GM12878 (cell line): ENCODE data around the gene CAMKMT. TPM values are rescaled to one million over a fixed set of nuclear protein-coding genes. Genes with fewer than 3 reads are reported as not detected.

Source experiments
- ATAC-seq: fragments of 200-7000 bp; cut with Tn5 transposase; 3 replicates; pipeline ENCODE4 v1.9.1; 2020; ENCODE audit warnings: mild to moderate bottlenecking, moderate library complexity
- BruUV-seq: library from RNA; stranded (reverse); fragments of 400-500 nt; replicated peaks from 2 replicates; lab custom pipeline; 2021; lab: Mats Ljungman, UMichigan
- CTCF ChIA-PET: fragments of 300-600 bp; sonication (Branson Sonifier 250); formaldehyde crosslinking; extraction: SDS; loops from one replicate; lab custom pipeline; 2021; ENCODE audit warnings: inconsistent platforms; lab: Yijun Ruan, JAX
- POLR2A ChIA-PET: fragments of 350-600 bp; formaldehyde crosslinking; extraction: SDS; loops from one replicate; lab custom pipeline; 2021; ENCODE audit warnings: inconsistent platforms; lab: Charles Lee
- RAD21 ChIA-PET: fragments of 300-600 bp; sonication (Branson Sonifier 250); formaldehyde crosslinking; loops from one replicate; lab custom pipeline; 2023; ENCODE audit warnings: antibody characterized with exemption; ENCODE audit not compliant: unreplicated experiment; lab: Charles Lee
- SMC1A ChIA-PET: fragments of 300-600 bp; sonication (Branson Sonifier 250); formaldehyde crosslinking; loops from one replicate; lab custom pipeline; 2023; ENCODE audit not compliant: unreplicated experiment, uncharacterized antibody; lab: Charles Lee
- DNase-seq: peaks from one replicate; pipeline ENCODE4 v3.0.0-alpha.2; 2011; ENCODE audit warnings: low read depth, low spot score
- FAIRE-seq: peaks from 3 replicates; lab custom pipeline; 2011; peaks lifted over from hg19 to GRCh38; lab: Jason Lieb, UNC
- H2AFZ ChIP-seq: 2 replicates; pipeline ENCODE4 v1.6.0; 2011; ENCODE audit warnings: low read depth, low read length, control low read depth; ENCODE audit not compliant: control insufficient read depth
- H3K27ac ChIP-seq: 2 replicates; pipeline ENCODE4 v1.5.1; 2011; ENCODE audit warnings: control low read depth; ENCODE audit not compliant: control insufficient read depth, insufficient read depth
- H3K27me3 ChIP-seq, 2 experiments: replicated peaks in 1 of 2; 2 replicates each; pipeline versions ENCODE4 v1.6.0 to v1.6.1; 2011; ENCODE audit warnings: low read length in 1 of 2; ENCODE audit not compliant: control insufficient read depth in 2 of 2, insufficient read depth in 2 of 2
- H3K36me3 ChIP-seq, 2 experiments: 2 replicates each; pipeline ENCODE4 v1.5.1; 2011; ENCODE audit warnings: low read length in 1 of 2; ENCODE audit not compliant: control insufficient read depth in 2 of 2, insufficient read depth in 2 of 2
- H3K4me1 ChIP-seq: 2 replicates; pipeline ENCODE4 v1.6.1; 2011; ENCODE audit warnings: mild to moderate bottlenecking, low read length, moderate library complexity, mixed read lengths; ENCODE audit not compliant: control insufficient read depth, insufficient read depth
- H3K4me2 ChIP-seq: 2 replicates; pipeline ENCODE4 v1.6.0; 2011; ENCODE audit warnings: control low read depth; ENCODE audit not compliant: control insufficient read depth, insufficient read depth
- H3K4me3 ChIP-seq: fragments of 200-600 bp; sonication (generic); 2 replicates; pipeline ENCODE4 v1.5.1; 2016
- H3K79me2 ChIP-seq: 2 replicates; pipeline ENCODE4 v1.6.0; 2011; ENCODE audit warnings: low read length; ENCODE audit not compliant: control insufficient read depth, insufficient read depth
- H3K9ac ChIP-seq: 2 replicates; pipeline ENCODE4 v1.8.0; 2011; ENCODE audit warnings: low read length, control low read depth, mixed read lengths; ENCODE audit not compliant: control insufficient read depth, insufficient read depth
- H3K9me3 ChIP-seq: replicated peaks from 3 replicates; pipeline ENCODE4 v1.5.1; 2011; ENCODE audit warnings: mild to moderate bottlenecking, low read length; ENCODE audit not compliant: control insufficient read depth, insufficient read depth
- H4K20me1 ChIP-seq: 2 replicates; pipeline ENCODE4 v1.6.0; 2011; ENCODE audit not compliant: control insufficient read depth, insufficient read depth
- ETV6 ChIP-seq, 2 experiments: fragments of 450-650 bp in 1 of 2; IDR thresholded peaks in 1 of 2; conservative IDR thresholded peaks in 1 of 2; 2 replicates each; pipeline ENCODE4 v1.6.1; 2014; ENCODE audit warnings: antibody characterized with exemption in 1 of 2, borderline replicate concordance in 1 of 2, low read depth in 1 of 2, mild to moderate bottlenecking in 1 of 2, moderate library complexity in 1 of 2
- LARP7 ChIP-seq: fragments of 450-650 bp; IDR thresholded peaks from 2 replicates; pipeline ENCODE4 v1.6.1; 2017; ENCODE audit warnings: mild to moderate bottlenecking
- MYB ChIP-seq: fragments of 150-350 bp; IDR thresholded peaks from 2 replicates; pipeline ENCODE4 v1.6.1; 2014; ENCODE audit warnings: mild to moderate bottlenecking, low read depth, low read length, borderline replicate concordance
- MYC ChIP-seq: IDR thresholded peaks from 2 replicates; pipeline ENCODE4 v1.6.1; 2011; ENCODE audit warnings: mild to moderate bottlenecking, low read length, moderate library complexity, inconsistent platforms; ENCODE audit not compliant: insufficient read depth, insufficient replicate concordance, insufficient read length, severe bottlenecking
- NBN ChIP-seq: fragments of 450-650 bp; IDR thresholded peaks from 2 replicates; pipeline ENCODE4 v1.6.1; 2016
- NFXL1 ChIP-seq: fragments of 450-650 bp; IDR thresholded peaks from 2 replicates; pipeline ENCODE4 v1.6.1; 2017; ENCODE audit warnings: antibody characterized with exemption, mild to moderate bottlenecking, borderline replicate concordance
- PKNOX1 ChIP-seq: fragments of 450-650 bp; IDR thresholded peaks from 2 replicates; pipeline ENCODE4 v1.6.1; 2016; ENCODE audit warnings: mild to moderate bottlenecking
- PML ChIP-seq: IDR thresholded peaks from 2 replicates; pipeline ENCODE4 v1.6.1; 2012; ENCODE audit warnings: low read length, inconsistent platforms
- STAT3 ChIP-seq: IDR thresholded peaks from 2 replicates; pipeline ENCODE4 v1.6.1; 2011; ENCODE audit warnings: low read depth, low read length, improper control_type of control experiment
- YBX1 ChIP-seq: fragments of 450-650 bp; IDR thresholded peaks from 2 replicates; pipeline ENCODE4 v1.6.1; 2016; ENCODE audit warnings: antibody characterized with exemption
- ZBTB11 ChIP-seq: fragments of 450-650 bp; formaldehyde crosslinking; IDR thresholded peaks from 2 replicates; pipeline ENCODE4 v1.5.0; 2022; ENCODE audit warnings: mild to moderate bottlenecking, missing genetic modification characterization
- ZBTB4 ChIP-seq: fragments of 450-650 bp; formaldehyde crosslinking; IDR thresholded peaks from 2 replicates; pipeline ENCODE4 v1.4.0; 2022; ENCODE audit warnings: mild to moderate bottlenecking, moderate library complexity
- ZNF384 ChIP-seq: IDR thresholded peaks from 2 replicates; pipeline ENCODE4 v1.6.1; 2012; ENCODE audit warnings: low read depth, mild to moderate bottlenecking, low read length, improper control_type of control experiment, borderline replicate concordance
- WGBS: methylation state at CpG from one replicate; pipeline ENCODE4 v1.1.6; 2016; ENCODE audit warnings: low lambda C conversion rate; ENCODE audit not compliant: insufficient replicate concordance, insufficient coverage; ENCODE audit errors: missing lambda C conversion rate; 5-methylcytosine and 5-hydroxymethylcytosine counted together
- in situ Hi-C: fragments of 300-500 bp; cut with MboI; formaldehyde crosslinking; loops from 9 replicates; pipeline ENCODE4 v1.14.3; 2018; ENCODE audit warnings: mixed read lengths
- intact Hi-C: fragments of 100-400 bp; cut with micrococcal nuclease; formaldehyde crosslinking; loops from one replicate; pipeline ENCODE4 v1.14.2; 2022; ENCODE audit not compliant: unreplicated experiment
- polyA plus RNA-seq, 11 experiments: library from polyadenylated mRNA; depleted of rRNA in 4 of 11; unstranded in 6 of 11; stranded (reverse) in 5 of 11; fragments of >200 nt; fragmentation: Nextera tagmentation in 4 of 11; fragmentation: Illumina TruSeq in 1 of 11; extraction: Ambion mirVana in 4 of 11; extraction: Trizol in 1 of 11; gene quantifications; 1 replicate in 1 of 11; 2 replicates in 10 of 11; pipeline versions ENCODE4 v1.2.1 to v1.2.3, GENCODE V29; 2011 to 2016; ENCODE audit warnings: inconsistent platforms in 2 of 11, missing spikeins in 2 of 11, low read depth in 1 of 11
- total RNA-seq, 4 experiments: library from RNA; depleted of rRNA in 3 of 4; stranded (reverse); fragments of >200 nt in 3 of 4; fragmentation: Illumina TruSeq in 1 of 4; extraction: Trizol in 1 of 4; gene quantifications; 2 replicates each; pipeline versions ENCODE4 v1.2.1 to v1.2.3, GENCODE V29; 2013 to 2021

CAMKMT gene
- total and polyA plus RNA-seq, 10 of the 15 experiments (the other 5 are each of a cell fraction or from before 2014, with no cell fraction given): 2.7 to 16.0 (median 11.8) TPM

- no peak for TF ChIP-seq ZBTB4 (CRISPR knock-in tag)
- no peak for TF ChIP-seq PML
- TF ChIP-seq MYC: no peak
Measured at GRCh38 chr2:44547718-44548117, 186.0 kb downstream of the CAMKMT start (continued).

- Histone ChIP-seq H3K4me3 (no peak overlapping the region), H3K27me3 (no peaks in the 10 kb centered on the region), H3K4me2 (no peak overlapping the region), H3K27ac (no peak overlapping the region), H3K9ac (no peak overlapping the region), H4K20me1 (no peaks in the 10 kb centered on the region), H2AFZ (no peak overlapping the region), H3K4me1 (peaks cover 5% of the 10 kb centered on the region), H3K79me2 (no peaks in the 10 kb centered on the region), H3K36me3 (no peaks in the 10 kb centered on the region), H3K9me3 (no peaks in the 10 kb centered on the region)
- FAIRE-seq (no peak), ATAC-seq (no peak), DNase-seq (no peak)
- ChIA-PET SMC1A (interaction anchor here (0.6 to 4.9 kb wide), 19 partner anchors 9 to 470 kb away, joined by 3 to 19 read pairs (median 5); no protein-coding TSS in a partner anchor), CTCF (interaction anchor here (0.6 to 2.9 kb wide), 8 partner anchors 12 to 407 kb away, joined by 3 to 17 read pairs (median 4); no protein-coding TSS in a partner anchor), POLR2A (no interaction called here), RAD21 (interaction anchor here (0.6 to 2.2 kb wide), 9 partner anchors 12 to 407 kb away, joined by 3 to 10 read pairs (median 3); no protein-coding TSS in a partner anchor)
- BruUV-seq: no TSS peak
- intact Hi-C loops: no loop called here
- in situ Hi-C loops: no loop called here
- 100% methylated on average over 8 of the region's 8 CpGs for WGBS
- TF ChIP-seq YBX1 (no peak), ZNF384 (no peak), NFXL1 (no peak), ETV6 (conservative IDR thresholded peaks at IDR 0.05 in 1 of 2, IDR thresholded peaks at IDR 0.05 in 1 of 2; ENCODE audit: borderline replicate concordance in 1 of 2, low read depth in 1 of 2) (no peak), MYB (no peak), PKNOX1 (no peak), NBN (no peak), STAT3 (no peak), ZBTB11 (CRISPR knock-in tag) (no peak), MYC (no peak), LARP7 (no peak)
Measured at GRCh38 chr2:44548221-44549098, 186.7 kb downstream of the CAMKMT start.
